Aortic smooth muscle cell (primary cell): ENCODE results near the gene SAP30BP. TPM values are rescaled to one million over a fixed set of nuclear protein-coding genes. Genes with fewer than 3 reads are reported as not detected.

Source experiments
- total RNA-seq: library from RNA; depleted of rRNA; stranded (reverse); fragments of >200 nt; gene quantifications from 2 replicates; pipeline ENCODE4 v1.2.3, GENCODE V29; 2014

SAP30BP gene
- 51.7 and 62.6 TPM in 2 replicates for total RNA-seq

DNA sequence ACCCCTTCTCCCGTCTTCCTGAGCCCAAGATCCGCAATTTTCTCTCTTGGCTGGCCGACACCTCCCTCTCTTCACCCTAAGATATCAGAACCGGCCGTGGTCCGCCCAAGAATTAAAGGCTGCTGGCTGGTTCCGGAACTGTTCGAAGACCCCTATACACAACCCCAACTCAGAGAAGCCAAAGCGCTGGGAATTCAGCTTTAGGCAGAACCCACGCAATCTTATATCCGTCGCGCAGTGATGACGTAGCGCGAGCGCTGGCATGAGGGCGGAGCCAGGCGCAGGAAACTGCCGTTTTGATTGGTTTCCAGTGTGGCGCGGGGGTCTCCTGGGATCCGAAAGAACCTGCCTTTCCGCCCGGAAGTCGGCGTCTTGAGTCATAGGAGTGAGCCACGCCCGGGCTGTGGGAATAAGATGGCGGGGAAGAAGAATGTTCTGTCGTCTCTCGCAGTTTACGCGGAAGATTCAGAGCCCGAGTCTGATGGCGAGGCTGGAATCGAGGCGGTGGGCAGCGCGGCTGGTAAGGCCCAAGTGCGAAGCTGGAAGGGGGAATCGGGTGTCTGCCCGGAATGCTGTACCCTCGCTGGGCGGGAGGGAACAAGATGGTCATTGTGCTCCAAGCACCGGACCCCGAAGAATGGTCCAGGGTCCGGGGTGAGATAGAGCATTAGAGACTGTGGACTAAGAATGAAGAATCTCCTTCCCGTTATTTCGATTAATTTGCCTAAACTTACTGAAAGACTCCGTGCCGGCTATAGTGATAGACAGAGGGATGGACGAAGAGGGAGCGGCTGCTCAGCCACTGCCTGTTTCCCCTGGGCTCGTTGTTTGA is at the start of gene SAP30BP, which contains the start of gene RECQL5:
Gene SAP30BP, plus strand, starts transcription at position 380 of the 832 bp plus-strand sequence. Its CDS starts 35 bp downstream, at position 415.
Gene RECQL5, minus strand, starts transcription at position 196 of the 832 bp plus-strand sequence. CDS start 597 bp downstream, outside the sequence.

DNA sequence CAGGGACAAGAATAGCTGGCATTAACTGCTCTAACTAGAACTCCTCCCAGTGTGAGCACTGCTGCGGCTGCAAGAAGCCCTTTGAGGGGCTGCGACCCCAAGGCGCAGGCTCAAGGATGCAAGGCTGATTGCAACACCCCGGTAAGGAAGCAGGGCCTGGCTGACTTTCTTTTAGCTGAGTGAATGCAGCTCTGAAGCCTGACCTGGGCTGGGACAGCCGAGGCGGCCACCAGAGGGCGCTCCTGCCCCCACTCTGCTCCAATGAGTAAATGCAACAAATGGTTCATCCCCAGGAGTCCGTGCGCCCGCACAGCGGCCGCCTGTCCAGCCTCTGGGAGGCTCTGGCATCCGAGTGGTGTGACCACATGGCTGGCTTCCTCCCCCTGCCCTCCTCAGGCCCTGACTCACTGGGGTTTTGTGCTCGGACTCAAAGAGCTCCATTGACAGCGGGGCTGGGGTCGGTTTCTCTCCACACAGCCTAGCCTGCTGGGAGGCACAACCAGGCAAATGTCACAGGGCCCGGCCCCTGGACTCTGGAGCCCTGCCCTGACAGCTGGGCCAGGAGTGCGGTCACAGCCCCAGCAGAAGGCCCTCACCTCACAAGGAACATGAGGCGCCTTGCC is 34.2 kb upstream of the SAP30BP start, which contains the start of gene SMIM5:
Gene SMIM5, plus strand, starts transcription at position 572 of the 623 bp plus-strand sequence. CDS start 6,768 bp downstream, outside the sequence.

DNA sequence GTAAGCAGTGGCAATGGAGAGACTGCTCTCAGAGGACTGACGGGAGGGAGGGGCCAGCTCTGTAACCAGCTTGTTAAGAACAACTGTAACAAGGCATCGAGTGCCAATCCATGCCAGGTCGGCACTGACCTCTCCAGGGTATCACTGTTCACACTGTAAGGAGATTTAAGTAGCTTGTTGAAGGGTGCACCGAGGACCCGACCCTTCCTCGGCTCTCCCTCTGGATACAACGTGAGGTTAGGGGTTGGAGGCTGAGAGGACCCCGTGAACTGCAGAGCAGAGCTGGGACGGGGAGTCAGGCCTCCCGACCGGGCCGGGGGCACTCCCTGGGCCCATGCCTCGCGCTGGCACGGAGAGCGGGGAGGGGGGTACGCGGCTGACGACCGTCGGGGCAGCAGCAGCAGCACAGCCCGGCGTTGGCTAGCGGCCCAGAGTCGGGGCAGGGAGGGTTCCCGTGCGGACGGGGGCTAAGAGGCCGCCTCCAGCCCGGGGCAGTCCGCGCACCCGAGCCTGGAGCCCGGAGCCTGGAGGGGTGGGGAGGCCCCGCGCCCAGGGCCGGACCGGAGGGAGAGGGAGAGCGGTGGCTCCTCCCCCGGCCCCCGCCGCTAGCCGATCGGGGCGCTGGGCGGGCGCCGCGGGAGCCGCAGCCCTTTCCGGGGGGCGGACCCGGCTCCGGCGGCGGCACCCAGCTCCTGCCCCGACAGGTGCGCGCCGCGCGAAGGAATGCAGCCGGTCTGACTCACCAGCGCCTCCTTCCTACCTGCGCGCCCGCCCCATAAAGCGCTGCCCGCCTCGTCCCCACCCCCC is 53.7 kb downstream of the SAP30BP start, which contains the start of gene ITGB4:
Gene ITGB4, plus strand, starts transcription at position 804 of the 807 bp plus-strand sequence. CDS start 3,245 bp downstream, outside the sequence.

Other genes starting within 250 kb of the SAP30BP start
- gene TMEM94, start 210.7 kb upstream of the SAP30BP start, total RNA-seq: 17.8 and 21.5 TPM in 2 replicates
- gene CASKIN2, start 151.8 kb upstream of the SAP30BP start, total RNA-seq: 5.4 and 7.8 TPM in 2 replicates
- 5.8 and 8.2 TPM in 2 replicates for gene TSEN54, start 150.8 kb upstream of the SAP30BP start, total RNA-seq
- 0.40 and 0.44 TPM in 2 replicates for gene LLGL2, start 141.6 kb upstream of the SAP30BP start, total RNA-seq
- gene MYO15B, start 79.5 kb upstream of the SAP30BP start, total RNA-seq: 2.9 and 3.3 TPM in 2 replicates
- 0.12 TPM in 1 of 2 replicates, not detected in the other for gene SMIM5, start 33.9 kb upstream of the SAP30BP start, total RNA-seq
- gene RECQL5, start 184 bp upstream of the SAP30BP start, total RNA-seq: 14.3 and 15.6 TPM in 2 replicates
- 0.37 and 0.40 TPM in 2 replicates for gene ITGB4, start 54.1 kb downstream of the SAP30BP start, total RNA-seq
- 44.9 and 46.5 TPM in 2 replicates for gene GALK1, start 97.9 kb downstream of the SAP30BP start, total RNA-seq
- gene UNK, start 117.5 kb downstream of the SAP30BP start, total RNA-seq: 12.7 and 19.5 TPM in 2 replicates
- gene UNC13D, start 177.1 kb downstream of the SAP30BP start, total RNA-seq: 1.5 TPM in 2 replicates
- 33.2 and 41.2 TPM in 2 replicates for gene WBP2, start 188.0 kb downstream of the SAP30BP start, total RNA-seq
- 10.0 and 21.8 TPM in 2 replicates for gene TRIM47, start 211.2 kb downstream of the SAP30BP start, total RNA-seq
- 8.5 and 10.8 TPM in 2 replicates for gene TRIM65, start 229.6 kb downstream of the SAP30BP start, total RNA-seq
- 20.4 and 24.0 TPM in 2 replicates for gene MRPL38, start 237.5 kb downstream of the SAP30BP start, total RNA-seq